Ascending aorta (tissue), 2 donors: ENCODE results near the gene NUFIP2. TPM values are rescaled to one million over a fixed set of nuclear protein-coding genes. Genes with fewer than 3 reads are reported as not detected.

Source experiments
- DNase-seq, 2 donors: peaks; one replicate each; pipeline ENCODE4 v3.0.0-alpha.2; 2019; ENCODE audit warnings: low spot score in 2 of 2
- H3K27ac ChIP-seq, 2 donors: fragments of 200-600 bp; sonication (generic); one replicate each; pipeline ENCODE4 v1.5.1; 2016 to 2017; ENCODE audit warnings: mild to moderate bottlenecking in 1 of 2
- H3K27me3 ChIP-seq: fragments of 200-600 bp; sonication (generic); one replicate; pipeline ENCODE4 v1.5.1; 2017
- H3K36me3 ChIP-seq, 2 donors: fragments of 200-600 bp; sonication (generic); one replicate each; pipeline ENCODE4 v1.5.1; 2016
- H3K4me1 ChIP-seq, 2 donors: fragments of 200-600 bp; sonication (generic); one replicate each; pipeline ENCODE4 v1.5.1; 2016 to 2017; ENCODE audit warnings: mild to moderate bottlenecking in 1 of 2
- H3K4me3 ChIP-seq, 2 donors: fragments of 200-600 bp; sonication (generic); one replicate each; pipeline ENCODE4 v1.5.1; 2016 to 2017; ENCODE audit warnings: mild to moderate bottlenecking in 1 of 2
- H3K9me3 ChIP-seq, 2 donors: fragments of 200-600 bp; sonication (generic); one replicate each; pipeline ENCODE4 v1.5.1; 2016
- CTCF ChIP-seq, 3 experiments: fragments of 200-600 bp in 2 of 3; fragments of 450-650 bp in 1 of 3; sonication (generic) in 2 of 3; IDR thresholded peaks; one replicate each; pipeline ENCODE4 v1.5.1; 2016 to 2019; ENCODE audit warnings: antibody characterized with exemption in 3 of 3, mild to moderate bottlenecking in 1 of 3, moderate library complexity in 1 of 3
- intact Hi-C: fragments of 100-400 bp; cut with DNase I; formaldehyde crosslinking; loops from one replicate; pipeline ENCODE4 v1.15.1; 2023
- total RNA-seq: library from RNA; depleted of rRNA; stranded (reverse); fragments of >200 nt; gene quantifications from one replicate; pipeline ENCODE4 v1.1.0, GENCODE V29; 2016

The NUFIP2 gene
- total RNA-seq, 1 donor from 2014 or later, result 11.0 TPM

DNA sequence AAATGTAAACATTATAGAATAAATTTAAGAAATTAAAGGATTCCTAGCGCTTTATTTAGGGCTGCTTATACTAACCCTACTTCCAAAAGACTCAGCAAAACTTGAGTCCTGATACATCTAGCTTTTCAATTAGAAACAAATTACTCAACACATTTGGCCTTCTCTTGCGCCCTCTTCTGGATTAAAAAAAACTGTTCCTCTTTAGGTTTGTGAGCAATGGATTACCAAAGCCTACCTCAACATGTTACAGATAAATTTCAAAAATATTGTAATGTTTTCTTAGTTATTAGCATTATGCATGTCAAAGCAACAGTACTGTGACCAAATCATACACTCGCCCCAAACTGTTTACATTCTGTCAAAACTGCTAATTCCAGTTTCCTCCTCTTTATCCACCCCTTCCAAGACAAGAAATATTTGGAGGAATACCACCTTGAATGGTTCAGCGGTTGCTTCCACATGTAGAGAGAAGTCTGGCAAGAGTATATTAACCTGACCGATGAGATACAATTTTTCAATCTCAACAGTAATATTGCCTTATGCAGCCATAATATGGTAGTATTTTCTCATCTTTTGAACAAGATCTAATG lies 2.7 kb downstream of the NUFIP2 start:
- H3K36me3 ChIP-seq, result peaks cover 10 to 29% of the 10 kb centered on the region in 2 donors
- peak overlapping the region; percentile 82 to 89 for H3K4me3 ChIP-seq
- H3K9me3 ChIP-seq, result no peaks in the 10 kb centered on the region
- TF ChIP-seq CTCF (IDR thresholded peaks at IDR 0.05), result peak; percentile 44 to 76 (median 63)
- no peaks in the 10 kb centered on the region for H3K27me3 ChIP-seq
- no peak for DNase-seq
- intact Hi-C loops, result loop anchor here (1.0 to 10.0 kb wide), 2 partner anchors 72 to 104 kb away; partner anchors contain the start of gene TAOK1
- peak overlapping the region; percentile 95 to 96 for H3K27ac ChIP-seq
- H3K4me1 ChIP-seq, result peaks cover 9 to 31% of the 10 kb centered on the region in 2 donors

- peak overlapping the region in 1 of 2 donors; percentile 21 for H3K27ac ChIP-seq
- H3K4me3 ChIP-seq, result peak overlapping the region in 1 of 2 donors; percentile 89
- no peak for DNase-seq
- TF ChIP-seq CTCF (IDR thresholded peaks at IDR 0.05), result no peak
- intact Hi-C loops, result loop anchor here (10.0 kb wide), 1 partner anchor 105 kb away; the partner anchor contains the start of gene TAOK1
- H3K36me3 ChIP-seq, result peaks cover 18 to 43% of the 10 kb centered on the region in 2 donors
- peaks cover 9 to 42% of the 10 kb centered on the region in 2 donors for H3K4me1 ChIP-seq
- no peaks in the 10 kb centered on the region for H3K27me3 ChIP-seq
- H3K9me3 ChIP-seq, result no peaks in the 10 kb centered on the region
Measured at GRCh38 chr17:29289852-29290251, 4.1 kb downstream of the NUFIP2 start.

GRCh38 chr17:29283961-29284360 lies 10.0 kb downstream of the NUFIP2 start:
- H3K36me3 ChIP-seq, result peaks cover 32 to 88% of the 10 kb centered on the region in 2 donors
- H3K4me1 ChIP-seq, result peaks cover 11 to 49% of the 10 kb centered on the region in 2 donors
- intact Hi-C loops, result no loop called here
- H3K27me3 ChIP-seq, result no peaks in the 10 kb centered on the region
- DNase-seq, result no peak
- H3K27ac ChIP-seq, result no peak overlapping the region
- H3K9me3 ChIP-seq, result no peaks in the 10 kb centered on the region
- no peak for TF ChIP-seq CTCF (IDR thresholded peaks at IDR 0.05)
- H3K4me3 ChIP-seq, result no peak overlapping the region

GRCh38 chr17:29283496-29283895 lies 10.5 kb downstream of the NUFIP2 start:
- intact Hi-C loops, result no loop called here
- TF ChIP-seq CTCF (IDR thresholded peaks at IDR 0.05), result peak in 1 of 3 experiments; percentile 6
- no peak for DNase-seq
- Histone ChIP-seq H3K27ac (no peak overlapping the region), H3K36me3 (peaks cover 35 to 88% of the 10 kb centered on the region in 2 donors), H3K27me3 (no peaks in the 10 kb centered on the region), H3K4me1 (peaks cover 11 to 46% of the 10 kb centered on the region in 2 donors), H3K9me3 (no peaks in the 10 kb centered on the region), H3K4me3 (peak overlapping the region in 1 of 2 donors; percentile 23)

- Histone ChIP-seq H3K27me3 (no peaks in the 10 kb centered on the region), H3K36me3 (peaks cover 20 to 61% of the 10 kb centered on the region in 2 donors), H3K4me1 (peaks cover 11 to 43% of the 10 kb centered on the region in 2 donors), H3K9me3 (no peaks in the 10 kb centered on the region), H3K4me3 (no peak overlapping the region), H3K27ac (no peak overlapping the region)
- TF ChIP-seq CTCF (IDR thresholded peaks at IDR 0.05), result no peak
- intact Hi-C loops, result no loop called here
- no peak for DNase-seq
Measured at GRCh38 chr17:29279397-29280070, 14.4 kb downstream of the NUFIP2 start.
